GM12878 (cell line): ENCODE data around the gene MAPK1IP1L. TPM values are rescaled to one million over a fixed set of nuclear protein-coding genes. Genes with fewer than 3 reads are reported as not detected.

Experiments
- BCL11A ChIP-seq: IDR thresholded peaks from 2 replicates; pipeline ENCODE4 v1.6.1; 2011; ENCODE audit warnings: low read depth, low read length
- BCL3 ChIP-seq: IDR thresholded peaks from 2 replicates; pipeline ENCODE4 v1.6.1; 2011; ENCODE audit warnings: borderline replicate concordance, low read depth, mild to moderate bottlenecking, moderate library complexity, low read length; ENCODE audit not compliant: insufficient read depth, poor library complexity, severe bottlenecking
- CHD4 ChIP-seq: fragments of 200-600 bp; sonication (generic); IDR thresholded peaks from 2 replicates; pipeline ENCODE4 v1.6.1; 2016; ENCODE audit warnings: mild to moderate bottlenecking
- DPF2 ChIP-seq: fragments of 450-650 bp; IDR thresholded peaks from 2 replicates; pipeline ENCODE4 v1.6.1; 2017; ENCODE audit warnings: mild to moderate bottlenecking
- MEF2A ChIP-seq: IDR thresholded peaks from 2 replicates; pipeline ENCODE4 v1.6.1; 2011; ENCODE audit warnings: low read depth, mild to moderate bottlenecking, low read length, moderate library complexity; ENCODE audit not compliant: insufficient read depth
- MTA2 ChIP-seq: fragments of 450-650 bp; IDR thresholded peaks from 2 replicates; pipeline ENCODE4 v1.6.1; 2016; ENCODE audit warnings: low read depth, mild to moderate bottlenecking, moderate library complexity
- MTA3 ChIP-seq: IDR thresholded peaks from 2 replicates; pipeline ENCODE4 v1.6.1; 2012; ENCODE audit warnings: low read length, inconsistent platforms, borderline replicate concordance
- NBN ChIP-seq: fragments of 450-650 bp; IDR thresholded peaks from 2 replicates; pipeline ENCODE4 v1.6.1; 2016
- PAX5 ChIP-seq: IDR thresholded peaks from 2 replicates; pipeline ENCODE4 v1.6.1; 2011; ENCODE audit warnings: low read depth, low read length, borderline replicate concordance
- YY1 ChIP-seq: IDR thresholded peaks from 2 replicates; pipeline ENCODE4 v1.6.1; 2011; ENCODE audit warnings: low read depth, mild to moderate bottlenecking, low read length
- polyA plus RNA-seq, 11 experiments: library from polyadenylated mRNA; depleted of rRNA in 4 of 11; unstranded in 6 of 11; stranded (reverse) in 5 of 11; fragments of >200 nt; fragmentation: Nextera tagmentation in 4 of 11; fragmentation: Illumina TruSeq in 1 of 11; extraction: Ambion mirVana in 4 of 11; extraction: Trizol in 1 of 11; gene quantifications; 1 replicate in 1 of 11; 2 replicates in 10 of 11; pipeline versions ENCODE4 v1.2.1 to v1.2.3, GENCODE V29; 2011 to 2016; ENCODE audit warnings: inconsistent platforms in 2 of 11, missing spikeins in 2 of 11, low read depth in 1 of 11
- total RNA-seq, 4 experiments: library from RNA; depleted of rRNA in 3 of 4; stranded (reverse); fragments of >200 nt in 3 of 4; fragmentation: Illumina TruSeq in 1 of 4; extraction: Trizol in 1 of 4; gene quantifications; 2 replicates each; pipeline versions ENCODE4 v1.2.1 to v1.2.3, GENCODE V29; 2013 to 2021
- TF ChIP-seq, protein P1 (sequence below): fragments of 450-650 bp; IDR thresholded peaks from 2 replicates; pipeline ENCODE4 v1.6.1; 2016; ENCODE audit warnings: mild to moderate bottlenecking, moderate library complexity, borderline replicate concordance
- TF ChIP-seq, protein P2 (sequence below): fragments of 450-650 bp; IDR thresholded peaks from 2 replicates; pipeline ENCODE4 v1.6.1; 2017; ENCODE audit warnings: mild to moderate bottlenecking, moderate library complexity
- TF ChIP-seq, protein P3 (sequence below): fragments of 450-650 bp; IDR thresholded peaks from 2 replicates; pipeline ENCODE4 v1.6.1; 2017; ENCODE audit warnings: low read depth, mild to moderate bottlenecking, moderate library complexity
- TF ChIP-seq, protein P4 (sequence below): fragments of 450-650 bp; IDR thresholded peaks from 2 replicates; pipeline ENCODE4 v1.6.1; 2017; ENCODE audit warnings: mild to moderate bottlenecking, low read depth, inconsistent platforms; ENCODE audit not compliant: poor library complexity, severe bottlenecking

MAPK1IP1L gene
- total and polyA plus RNA-seq, 10 of the 15 experiments (the other 5 are each of a cell fraction or from before 2014, with no cell fraction given), result 44.6 to 117 (median 73.0) TPM

GRCh38 chr14:55097881-55098560 is 46.6 kb downstream of the MAPK1IP1L start (continued):
- TF ChIP-seq, protein P1, sequence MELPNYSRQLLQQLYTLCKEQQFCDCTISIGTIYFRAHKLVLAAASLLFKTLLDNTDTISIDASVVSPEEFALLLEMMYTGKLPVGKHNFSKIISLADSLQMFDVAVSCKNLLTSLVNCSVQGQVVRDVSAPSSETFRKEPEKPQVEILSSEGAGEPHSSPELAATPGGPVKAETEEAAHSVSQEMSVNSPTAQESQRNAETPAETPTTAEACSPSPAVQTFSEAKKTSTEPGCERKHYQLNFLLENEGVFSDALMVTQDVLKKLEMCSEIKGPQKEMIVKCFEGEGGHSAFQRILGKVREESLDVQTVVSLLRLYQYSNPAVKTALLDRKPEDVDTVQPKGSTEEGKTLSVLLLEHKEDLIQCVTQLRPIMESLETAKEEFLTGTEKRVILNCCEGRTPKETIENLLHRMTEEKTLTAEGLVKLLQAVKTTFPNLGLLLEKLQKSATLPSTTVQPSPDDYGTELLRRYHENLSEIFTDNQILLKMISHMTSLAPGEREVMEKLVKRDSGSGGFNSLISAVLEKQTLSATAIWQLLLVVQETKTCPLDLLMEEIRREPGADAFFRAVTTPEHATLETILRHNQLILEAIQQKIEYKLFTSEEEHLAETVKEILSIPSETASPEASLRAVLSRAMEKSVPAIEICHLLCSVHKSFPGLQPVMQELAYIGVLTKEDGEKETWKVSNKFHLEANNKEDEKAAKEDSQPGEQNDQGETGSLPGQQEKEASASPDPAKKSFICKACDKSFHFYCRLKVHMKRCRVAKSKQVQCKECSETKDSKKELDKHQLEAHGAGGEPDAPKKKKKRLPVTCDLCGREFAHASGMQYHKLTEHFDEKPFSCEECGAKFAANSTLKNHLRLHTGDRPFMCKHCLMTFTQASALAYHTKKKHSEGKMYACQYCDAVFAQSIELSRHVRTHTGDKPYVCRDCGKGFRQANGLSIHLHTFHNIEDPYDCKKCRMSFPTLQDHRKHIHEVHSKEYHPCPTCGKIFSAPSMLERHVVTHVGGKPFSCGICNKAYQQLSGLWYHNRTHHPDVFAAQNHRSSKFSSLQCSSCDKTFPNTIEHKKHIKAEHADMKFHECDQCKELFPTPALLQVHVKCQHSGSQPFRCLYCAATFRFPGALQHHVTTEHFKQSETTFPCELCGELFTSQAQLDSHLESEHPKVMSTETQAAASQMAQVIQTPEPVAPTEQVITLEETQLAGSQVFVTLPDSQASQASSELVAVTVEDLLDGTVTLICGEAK, result no peak
- TF ChIP-seq MEF2A, result 0 out of 2 replicates have a peak, but pooled peaks have one; percentile 45
- TF ChIP-seq, protein P2, sequence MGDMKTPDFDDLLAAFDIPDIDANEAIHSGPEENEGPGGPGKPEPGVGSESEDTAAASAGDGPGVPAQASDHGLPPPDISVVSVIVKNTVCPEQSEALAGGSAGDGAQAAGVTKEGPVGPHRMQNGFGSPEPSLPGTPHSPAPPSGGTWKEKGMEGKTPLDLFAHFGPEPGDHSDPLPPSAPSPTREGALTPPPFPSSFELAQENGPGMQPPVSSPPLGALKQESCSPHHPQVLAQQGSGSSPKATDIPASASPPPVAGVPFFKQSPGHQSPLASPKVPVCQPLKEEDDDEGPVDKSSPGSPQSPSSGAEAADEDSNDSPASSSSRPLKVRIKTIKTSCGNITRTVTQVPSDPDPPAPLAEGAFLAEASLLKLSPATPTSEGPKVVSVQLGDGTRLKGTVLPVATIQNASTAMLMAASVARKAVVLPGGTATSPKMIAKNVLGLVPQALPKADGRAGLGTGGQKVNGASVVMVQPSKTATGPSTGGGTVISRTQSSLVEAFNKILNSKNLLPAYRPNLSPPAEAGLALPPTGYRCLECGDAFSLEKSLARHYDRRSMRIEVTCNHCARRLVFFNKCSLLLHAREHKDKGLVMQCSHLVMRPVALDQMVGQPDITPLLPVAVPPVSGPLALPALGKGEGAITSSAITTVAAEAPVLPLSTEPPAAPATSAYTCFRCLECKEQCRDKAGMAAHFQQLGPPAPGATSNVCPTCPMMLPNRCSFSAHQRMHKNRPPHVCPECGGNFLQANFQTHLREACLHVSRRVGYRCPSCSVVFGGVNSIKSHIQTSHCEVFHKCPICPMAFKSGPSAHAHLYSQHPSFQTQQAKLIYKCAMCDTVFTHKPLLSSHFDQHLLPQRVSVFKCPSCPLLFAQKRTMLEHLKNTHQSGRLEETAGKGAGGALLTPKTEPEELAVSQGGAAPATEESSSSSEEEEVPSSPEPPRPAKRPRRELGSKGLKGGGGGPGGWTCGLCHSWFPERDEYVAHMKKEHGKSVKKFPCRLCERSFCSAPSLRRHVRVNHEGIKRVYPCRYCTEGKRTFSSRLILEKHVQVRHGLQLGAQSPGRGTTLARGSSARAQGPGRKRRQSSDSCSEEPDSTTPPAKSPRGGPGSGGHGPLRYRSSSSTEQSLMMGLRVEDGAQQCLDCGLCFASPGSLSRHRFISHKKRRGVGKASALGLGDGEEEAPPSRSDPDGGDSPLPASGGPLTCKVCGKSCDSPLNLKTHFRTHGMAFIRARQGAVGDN, result peak; percentile 99
- TF ChIP-seq MTA2, result peak; percentile 94
- TF ChIP-seq, protein P3, sequence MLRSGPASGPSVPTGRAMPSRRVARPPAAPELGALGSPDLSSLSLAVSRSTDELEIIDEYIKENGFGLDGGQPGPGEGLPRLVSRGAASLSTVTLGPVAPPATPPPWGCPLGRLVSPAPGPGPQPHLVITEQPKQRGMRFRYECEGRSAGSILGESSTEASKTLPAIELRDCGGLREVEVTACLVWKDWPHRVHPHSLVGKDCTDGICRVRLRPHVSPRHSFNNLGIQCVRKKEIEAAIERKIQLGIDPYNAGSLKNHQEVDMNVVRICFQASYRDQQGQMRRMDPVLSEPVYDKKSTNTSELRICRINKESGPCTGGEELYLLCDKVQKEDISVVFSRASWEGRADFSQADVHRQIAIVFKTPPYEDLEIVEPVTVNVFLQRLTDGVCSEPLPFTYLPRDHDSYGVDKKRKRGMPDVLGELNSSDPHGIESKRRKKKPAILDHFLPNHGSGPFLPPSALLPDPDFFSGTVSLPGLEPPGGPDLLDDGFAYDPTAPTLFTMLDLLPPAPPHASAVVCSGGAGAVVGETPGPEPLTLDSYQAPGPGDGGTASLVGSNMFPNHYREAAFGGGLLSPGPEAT, result peak; percentile 84
- TF ChIP-seq DPF2, result peak; percentile 89
- peak; percentile 7; the same call in 1 of the 2 replicates for TF ChIP-seq YY1
- TF ChIP-seq BCL3, result peak; percentile 36
- TF ChIP-seq CHD4, result no peak
- peak; percentile 86; the same call in 1 of the 2 replicates for TF ChIP-seq PAX5
- TF ChIP-seq, protein P4, sequence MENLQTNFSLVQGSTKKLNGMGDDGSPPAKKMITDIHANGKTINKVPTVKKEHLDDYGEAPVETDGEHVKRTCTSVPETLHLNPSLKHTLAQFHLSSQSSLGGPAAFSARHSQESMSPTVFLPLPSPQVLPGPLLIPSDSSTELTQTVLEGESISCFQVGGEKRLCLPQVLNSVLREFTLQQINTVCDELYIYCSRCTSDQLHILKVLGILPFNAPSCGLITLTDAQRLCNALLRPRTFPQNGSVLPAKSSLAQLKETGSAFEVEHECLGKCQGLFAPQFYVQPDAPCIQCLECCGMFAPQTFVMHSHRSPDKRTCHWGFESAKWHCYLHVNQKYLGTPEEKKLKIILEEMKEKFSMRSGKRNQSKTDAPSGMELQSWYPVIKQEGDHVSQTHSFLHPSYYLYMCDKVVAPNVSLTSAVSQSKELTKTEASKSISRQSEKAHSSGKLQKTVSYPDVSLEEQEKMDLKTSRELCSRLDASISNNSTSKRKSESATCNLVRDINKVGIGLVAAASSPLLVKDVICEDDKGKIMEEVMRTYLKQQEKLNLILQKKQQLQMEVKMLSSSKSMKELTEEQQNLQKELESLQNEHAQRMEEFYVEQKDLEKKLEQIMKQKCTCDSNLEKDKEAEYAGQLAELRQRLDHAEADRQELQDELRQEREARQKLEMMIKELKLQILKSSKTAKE, result peak; percentile 91
- TF ChIP-seq BCL11A, result peak; percentile 86
- peak; percentile 92; the same call in 1 of the 2 replicates for TF ChIP-seq NBN
- peak; percentile 73; the same call in 1 of the 2 replicates for TF ChIP-seq MTA3
